HepG2 (cell line): Measurements from ENCODE around the gene HS3ST4. TPM values are rescaled to one million over a fixed set of nuclear protein-coding genes. Genes with fewer than 3 reads are reported as not detected.

Source experiments
- ATAC-seq: fragments of 200-7000 bp; cut with Tn5 transposase; 3 replicates; pipeline ENCODE4 v1.9.1; 2020; ENCODE audit warnings: mild to moderate bottlenecking, moderate library complexity
- BruUV-seq: library from RNA; stranded (reverse); fragments of 400-500 nt; replicated peaks from 2 replicates; lab custom pipeline; 2021; lab: Mats Ljungman, UMichigan
- CTCF ChIA-PET: fragments of 300-600 bp; formaldehyde crosslinking; extraction: SDS; loops from one replicate; lab custom pipeline; 2021; ENCODE audit warnings: low total read pairs, inconsistent platforms, low intra/inter-chr PET ratio; lab: Yijun Ruan, JAX
- POLR2A ChIA-PET: fragments of 350-600 bp; sonication (Branson Sonifier 250); formaldehyde crosslinking; loops from one replicate; lab custom pipeline; 2020; ENCODE audit warnings: antibody characterized with exemption, inconsistent platforms; lab: Yijun Ruan, JAX
- DNase-seq: peaks from one replicate; pipeline ENCODE4 v3.0.0-alpha.2; 2015; ENCODE audit warnings: low spot score
- FAIRE-seq: peaks from 3 replicates; lab custom pipeline; 2011; peaks lifted over from hg19 to GRCh38; lab: Jason Lieb, UNC
- H2AFZ ChIP-seq: one replicate; pipeline ENCODE4 v1.6.1; 2011; ENCODE audit warnings: low read length, inconsistent platforms
- H3K27ac ChIP-seq: fragments of 300-600 bp; 3 replicates; pipeline ENCODE4 v1.8.0; 2011; ENCODE audit warnings: mixed run types, mild to moderate bottlenecking, mixed read lengths, low read length, inconsistent platforms; ENCODE audit not compliant: insufficient read depth; ENCODE audit errors: extremely low read length
- H3K27me3 ChIP-seq, 2 experiments: fragments of 200-600 bp in 1 of 2; 2 replicates in 1 of 2; 3 replicates in 1 of 2; pipeline versions ENCODE4 v1.6.0 to v1.8.0; 2011; ENCODE audit warnings: low read length in 2 of 2, mild to moderate bottlenecking in 2 of 2, moderate library complexity in 2 of 2, inconsistent platforms in 1 of 2; ENCODE audit not compliant: insufficient read depth in 2 of 2, control insufficient read depth in 1 of 2
- H3K36me3 ChIP-seq, 2 experiments: fragments of 200-600 bp in 1 of 2; replicated peaks in 1 of 2; 2 replicates in 1 of 2; 3 replicates in 1 of 2; pipeline versions ENCODE4 v1.5.1 to v1.8.0; 2011; ENCODE audit warnings: low read length in 2 of 2, inconsistent platforms in 1 of 2; ENCODE audit not compliant: insufficient read depth in 2 of 2, control insufficient read depth in 1 of 2
- H3K4me1 ChIP-seq: 2 replicates; pipeline ENCODE4 v1.5.1; 2012; ENCODE audit warnings: low read length, inconsistent platforms; ENCODE audit not compliant: insufficient read depth
- H3K4me2 ChIP-seq: 2 replicates; pipeline ENCODE4 v1.6.0; 2011; ENCODE audit warnings: low read depth, low read length, inconsistent platforms
- H3K4me3 ChIP-seq, 3 experiments: fragments of 200-600 bp in 1 of 3; sonication (generic), shearing (Covaris generic) in 1 of 3; replicated peaks in 1 of 3; 2 replicates each; pipeline ENCODE4 v1.5.1; 2011 to 2016; ENCODE audit warnings: low read length in 3 of 3, inconsistent platforms in 2 of 3, low read depth in 2 of 3, mild to moderate bottlenecking in 2 of 3, control low read depth in 1 of 3, mixed read lengths in 1 of 3; ENCODE audit not compliant: insufficient read depth in 1 of 3
- H3K79me2 ChIP-seq: one replicate; pipeline ENCODE4 v1.6.1; 2011; ENCODE audit warnings: low read length, inconsistent platforms; ENCODE audit not compliant: insufficient read depth
- H3K9ac ChIP-seq: 2 replicates; pipeline ENCODE4 v1.6.0; 2011; ENCODE audit warnings: mild to moderate bottlenecking, low read depth, low read length, inconsistent platforms; ENCODE audit not compliant: insufficient read depth
- H3K9me3 ChIP-seq: 2 replicates; pipeline ENCODE4 v1.5.1; 2012; ENCODE audit warnings: mild to moderate bottlenecking, low read length
- H4K20me1 ChIP-seq: 2 replicates; pipeline ENCODE4 v1.6.0; 2011; ENCODE audit warnings: inconsistent platforms, mild to moderate bottlenecking, low read length, moderate library complexity; ENCODE audit not compliant: insufficient read depth
- ATF3 ChIP-seq: sonication (generic); formaldehyde crosslinking; IDR thresholded peaks from 2 replicates; pipeline ENCODE4 v1.4.0; 2020; ENCODE audit warnings: missing genetic modification reagents
- FOXP1 ChIP-seq, 2 experiments: fragments of 450-650 bp in 1 of 2; IDR thresholded peaks; 2 replicates each; pipeline ENCODE4 v1.6.1; 2017 to 2018; ENCODE audit warnings: antibody characterized with exemption in 1 of 2
- GATA4 ChIP-seq: sonication (generic); IDR thresholded peaks from 2 replicates; pipeline ENCODE4 v1.6.1; 2016; ENCODE audit warnings: antibody characterized with exemption, low read depth, borderline replicate concordance
- MXD3 ChIP-seq: IDR thresholded peaks from 2 replicates; pipeline ENCODE4 v1.6.1; 2016; ENCODE audit warnings: mild to moderate bottlenecking, missing biosample characterization, missing genetic modification reagents
- NFYB ChIP-seq: sonication (generic); formaldehyde crosslinking; IDR thresholded peaks from 2 replicates; pipeline ENCODE4 v1.4.0; 2020; ENCODE audit warnings: missing genetic modification reagents
- PCBP2 ChIP-seq: fragments of 200-400 bp; formaldehyde crosslinking; optimal IDR thresholded peaks from 2 replicates; pipeline ENCODE3; 2018; ENCODE audit warnings: low read length, low read depth; ENCODE audit not compliant: poor library complexity, severe bottlenecking
- PHF8 ChIP-seq: sonication (generic); formaldehyde crosslinking; IDR thresholded peaks from 2 replicates; pipeline ENCODE4 v1.5.0; 2020; ENCODE audit warnings: missing genetic modification reagents
- SIX4 ChIP-seq: sonication (generic); formaldehyde crosslinking; IDR thresholded peaks from 2 replicates; pipeline ENCODE4 v1.4.0; 2020; ENCODE audit warnings: missing genetic modification reagents
- STAG1 ChIP-seq: sonication (generic); formaldehyde crosslinking; IDR thresholded peaks from 2 replicates; pipeline ENCODE4 v1.4.0; 2020; ENCODE audit warnings: missing genetic modification reagents
- ZBTB26 ChIP-seq: IDR thresholded peaks from 2 replicates; pipeline ENCODE4 v1.6.1; 2016; ENCODE audit warnings: missing compliant biosample characterization, missing genetic modification reagents, borderline replicate concordance
- ZBTB46 ChIP-seq: sonication (generic); formaldehyde crosslinking; IDR thresholded peaks from 2 replicates; pipeline ENCODE4 v1.4.0; 2020; ENCODE audit warnings: mild to moderate bottlenecking, missing genetic modification reagents, borderline replicate concordance
- ZNF354B ChIP-seq: sonication (generic); formaldehyde crosslinking; IDR thresholded peaks from 2 replicates; pipeline ENCODE4 v1.8.0; 2022; ENCODE audit warnings: mild to moderate bottlenecking, missing genetic modification reagents
- ZNF629 ChIP-seq: sonication (generic); formaldehyde crosslinking; conservative IDR thresholded peaks from 2 replicates; pipeline ENCODE4 v1.5.0; 2020; ENCODE audit warnings: missing genetic modification reagents
- WGBS: methylation state at CpG from one replicate; pipeline ENCODE4 v1.1.6; 2017; ENCODE audit warnings: low lambda C conversion rate; 5-methylcytosine and 5-hydroxymethylcytosine counted together
- in situ Hi-C: cut with HindIII; loops from 2 replicates; pipeline ENCODE4 v1.10.0; 2017; ENCODE audit warnings: low pct_unique_long_range_greater_than_20kb; ENCODE audit not compliant: extremely low pct_ligation_motif_present
- intact Hi-C: fragments of 100-400 bp; cut with micrococcal nuclease; formaldehyde crosslinking; loops from one replicate; pipeline ENCODE4 v1.10.0; 2022; ENCODE audit not compliant: unreplicated experiment
- polyA plus RNA-seq, 8 experiments: library from polyadenylated mRNA; depleted of rRNA in 3 of 8; stranded (reverse) in 7 of 8; unstranded in 1 of 8; fragments of >200 nt; fragmentation: Illumina TruSeq in 4 of 8; extraction: Trizol in 4 of 8; gene quantifications; 2 replicates each; pipeline versions ENCODE4 v1.2.1 to v1.2.3, GENCODE V29; 2011 to 2016; ENCODE audit warnings: low read depth in 4 of 8, missing spikeins in 1 of 8, mixed read lengths in 1 of 8; ENCODE audit not compliant: insufficient read depth in 1 of 8
- total RNA-seq, 5 experiments: library from RNA; depleted of rRNA; stranded (reverse); fragments of >200 nt; fragmentation: Illumina TruSeq; extraction: Trizol; gene quantifications; 2 replicates each; pipeline ENCODE4 v1.2.3, GENCODE V29; 2016; ENCODE audit warnings: low read depth in 1 of 5

HS3ST4 gene
- total and polyA plus RNA-seq, 2 of the 13 experiments (the other 11 are each of a cell fraction or from before 2014, with no cell fraction given) = not detected

- TF ChIP-seq MXD3 (CRISPR knock-in tag) = no peak
Measured at GRCh38 chr16:25834101-25834500, 142.3 kb downstream of the HS3ST4 start (continued).

- FAIRE-seq = no peak
- no peaks in the 10 kb centered on the region for H3K36me3 ChIP-seq
- no TSS peak for BruUV-seq
- in situ Hi-C loops = loop anchor here (10.0 to 25.0 kb wide), 2 partner anchors 727 to 1270 kb away; no protein-coding TSS in a partner anchor
- POLR2A ChIA-PET = no interaction called here
- H3K9ac ChIP-seq = no peak overlapping the region
- 1% methylated on average over 2 of the region's 2 CpGs for WGBS
- ATAC-seq = no peak
- no peaks in the 10 kb centered on the region for H4K20me1 ChIP-seq
- H3K9me3 ChIP-seq = no peaks in the 10 kb centered on the region
- H2AFZ ChIP-seq = no peak overlapping the region
- H3K27me3 ChIP-seq = peaks cover 0 to 4% of the 10 kb centered on the region in 2 experiments; a peak in 1 of 5 replicates
- no peak overlapping the region for H3K4me3 ChIP-seq
- TF ChIP-seq GATA4 (no peak), SIX4 (no peak), ATF3 (CRISPR knock-in tag) (no peak), STAG1 (CRISPR knock-in tag) (no peak), NFYB (no peak), ZBTB26 (no peak), PHF8 (no peak), ZNF629 (CRISPR knock-in tag) (no peak), ZBTB46 (CRISPR knock-in tag) (no peak), PCBP2 (no peak), FOXP1 (IDR thresholded peaks at IDR 0.05) (no peak), FOXP1 (CRISPR knock-in tag; IDR thresholded peaks at IDR 0.05) (no peak), ZNF354B (CRISPR knock-in tag) (no peak)
- H3K79me2 ChIP-seq = no peaks in the 10 kb centered on the region
- H3K4me2 ChIP-seq = no peak overlapping the region
- CTCF ChIA-PET = no interaction called here
- H3K4me1 ChIP-seq = no peaks in the 10 kb centered on the region
- H3K27ac ChIP-seq = no peak overlapping the region
- intact Hi-C loops = loop anchor here (5.0 kb wide), 1 partner anchor 732 kb away; no protein-coding TSS in a partner anchor
- no peak for DNase-seq
Measured at GRCh38 chr16:25835126-25835525, 143.4 kb downstream of the HS3ST4 start.
